Tibial nerve (tissue), 4 donors: ENCODE data around the gene DHCR7. TPM values are rescaled to one million over a fixed set of nuclear protein-coding genes. Genes with fewer than 3 reads are reported as not detected.

Experiments
- DNase-seq, 2 donors: peaks; one replicate each; pipeline ENCODE4 v3.0.0-alpha.2; 2019; ENCODE audit warnings: low spot score in 2 of 2
- H3K27ac ChIP-seq, 4 donors: fragments of 200-600 bp; sonication (generic) in 3 of 4; one replicate each; pipeline ENCODE4 v1.5.1; 2017 to 2019; ENCODE audit warnings: mild to moderate bottlenecking in 1 of 4
- H3K27me3 ChIP-seq, 2 donors: fragments of 200-600 bp; sonication (generic) in 1 of 2; one replicate each; pipeline versions ENCODE4 v1.5.1 to v1.6.0; 2017 to 2019
- H3K36me3 ChIP-seq, 3 donors: fragments of 200-600 bp; sonication (generic); one replicate each; pipeline ENCODE4 v1.5.1; 2018 to 2019
- H3K4me1 ChIP-seq, 4 donors: fragments of 200-600 bp; sonication (generic) in 3 of 4; one replicate each; pipeline ENCODE4 v1.5.1; 2017 to 2019
- H3K4me3 ChIP-seq, 4 donors: fragments of 200-600 bp; sonication (generic) in 3 of 4; one replicate each; pipeline ENCODE4 v1.5.1; 2017 to 2019; ENCODE audit warnings: mild to moderate bottlenecking in 1 of 4, moderate library complexity in 1 of 4
- H3K9me3 ChIP-seq, 4 donors: fragments of 200-600 bp; sonication (generic) in 3 of 4; one replicate each; pipeline ENCODE4 v1.5.1; 2017 to 2019
- EP300 ChIP-seq, 2 donors: sonication (generic); formaldehyde crosslinking; IDR thresholded peaks; one replicate each; pipeline ENCODE4 v1.6.1; 2017; ENCODE audit warnings: antibody characterized with exemption in 2 of 2, mild to moderate bottlenecking in 1 of 2
- POLR2A ChIP-seq, 2 donors: fragments of 450-650 bp; IDR thresholded peaks; one replicate each; pipeline ENCODE4 v1.6.1; 2017; ENCODE audit warnings: antibody characterized with exemption in 2 of 2, mild to moderate bottlenecking in 2 of 2, moderate library complexity in 2 of 2
- WGBS, 2 donors: methylation state at CpG; one replicate each; pipeline ENCODE4 v1.1.5; 2018; 5-methylcytosine and 5-hydroxymethylcytosine counted together
- total RNA-seq, 4 donors: library from RNA; depleted of rRNA; stranded (reverse); fragments of >200 nt; gene quantifications; one replicate each; pipeline ENCODE4 v1.1.0, GENCODE V29; 2016
- TF ChIP-seq, protein P1 (sequence below), 5 experiments: fragments of 200-600 bp in 3 of 5; fragments of 450-650 bp in 2 of 5; sonication (generic) in 3 of 5; IDR thresholded peaks; one replicate each; pipeline ENCODE4 v1.5.1; 2016 to 2019; ENCODE audit warnings: antibody characterized with exemption in 5 of 5, mild to moderate bottlenecking in 3 of 5, moderate library complexity in 2 of 5

DHCR7 gene
- total RNA-seq, 4 donors from 2014 or later: 10.3 to 17.3 (median 14.8) TPM

DNA sequence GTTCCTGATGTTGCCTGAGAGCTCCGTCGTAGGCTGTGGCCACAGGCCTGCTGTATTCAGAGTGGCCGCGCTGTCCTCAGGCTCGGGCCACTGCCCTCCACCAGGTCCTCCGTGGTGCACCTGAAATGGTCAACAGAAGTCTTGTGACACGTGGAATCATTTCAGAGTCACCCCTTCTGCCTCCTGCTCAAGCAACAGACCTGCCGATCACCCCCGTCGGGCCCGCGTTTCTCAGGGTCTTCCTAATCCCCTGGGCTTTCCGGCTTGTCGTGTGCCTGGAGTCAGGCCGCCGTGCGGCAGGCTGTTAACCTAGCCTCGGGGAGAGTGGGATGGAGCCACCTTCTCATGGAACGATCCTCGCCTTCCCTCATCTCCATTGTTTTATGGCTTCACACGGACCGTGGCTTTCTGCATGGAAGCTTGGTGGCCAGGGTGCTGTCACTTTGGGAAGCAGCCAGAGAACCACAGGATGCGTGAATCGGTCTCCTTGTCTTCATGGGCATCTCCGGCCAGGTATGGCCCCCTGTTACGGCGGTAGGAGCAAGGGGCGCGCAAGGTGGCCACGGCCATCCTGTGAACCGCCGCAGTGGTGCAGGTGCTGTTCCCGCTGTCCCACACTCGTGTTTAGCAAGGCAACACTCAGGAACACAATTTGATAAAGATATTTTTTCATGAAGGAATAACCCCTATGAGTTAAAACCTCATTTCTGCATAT is 28.9 kb upstream of the DHCR7 start:
- no peak for DNase-seq
- no peak for TF ChIP-seq POLR2A (IDR thresholded peaks at IDR 0.05)
- no peak for TF ChIP-seq EP300 (IDR thresholded peaks at IDR 0.05)
- TF ChIP-seq, protein P1, sequence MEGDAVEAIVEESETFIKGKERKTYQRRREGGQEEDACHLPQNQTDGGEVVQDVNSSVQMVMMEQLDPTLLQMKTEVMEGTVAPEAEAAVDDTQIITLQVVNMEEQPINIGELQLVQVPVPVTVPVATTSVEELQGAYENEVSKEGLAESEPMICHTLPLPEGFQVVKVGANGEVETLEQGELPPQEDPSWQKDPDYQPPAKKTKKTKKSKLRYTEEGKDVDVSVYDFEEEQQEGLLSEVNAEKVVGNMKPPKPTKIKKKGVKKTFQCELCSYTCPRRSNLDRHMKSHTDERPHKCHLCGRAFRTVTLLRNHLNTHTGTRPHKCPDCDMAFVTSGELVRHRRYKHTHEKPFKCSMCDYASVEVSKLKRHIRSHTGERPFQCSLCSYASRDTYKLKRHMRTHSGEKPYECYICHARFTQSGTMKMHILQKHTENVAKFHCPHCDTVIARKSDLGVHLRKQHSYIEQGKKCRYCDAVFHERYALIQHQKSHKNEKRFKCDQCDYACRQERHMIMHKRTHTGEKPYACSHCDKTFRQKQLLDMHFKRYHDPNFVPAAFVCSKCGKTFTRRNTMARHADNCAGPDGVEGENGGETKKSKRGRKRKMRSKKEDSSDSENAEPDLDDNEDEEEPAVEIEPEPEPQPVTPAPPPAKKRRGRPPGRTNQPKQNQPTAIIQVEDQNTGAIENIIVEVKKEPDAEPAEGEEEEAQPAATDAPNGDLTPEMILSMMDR (IDR thresholded peaks at IDR 0.05): no peak
- Histone ChIP-seq H3K9me3 (no peaks in the 10 kb centered on the region), H3K4me3 (no peak overlapping the region), H3K27me3 (no peaks in the 10 kb centered on the region), H3K4me1 (no peaks in the 10 kb centered on the region), H3K36me3 (peaks cover 2 to 100% (median 48%) of the 10 kb centered on the region in 3 donors), H3K27ac (no peak overlapping the region)
- 91 to 93% methylated on average over 33 to 34 of the region's 34 CpGs for WGBS, 2 donors

DNA sequence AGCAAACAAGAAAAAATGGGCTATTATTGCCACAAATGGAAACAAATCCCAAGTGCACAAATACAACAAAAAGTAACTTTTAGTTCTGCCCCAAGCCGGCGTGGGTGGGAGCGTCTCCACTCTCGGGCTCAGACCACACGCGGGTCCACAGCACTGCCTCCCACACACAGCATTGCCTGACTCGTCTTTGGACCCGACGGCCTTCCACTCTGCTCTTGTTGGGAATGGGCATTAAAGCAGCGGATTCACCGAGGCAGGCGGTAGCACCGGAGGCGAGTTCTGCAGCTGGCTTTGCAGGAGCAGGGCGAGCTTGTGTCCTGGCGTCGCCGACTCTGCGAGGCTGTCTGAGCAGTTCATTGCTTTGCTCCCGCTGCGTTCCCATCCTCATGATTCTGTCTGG is 27.8 kb upstream of the DHCR7 start:
- H3K36me3 ChIP-seq: peaks cover 2 to 100% (median 41%) of the 10 kb centered on the region in 3 donors
- no peak for DNase-seq
- no peaks in the 10 kb centered on the region for H3K4me1 ChIP-seq
- H3K4me3 ChIP-seq: no peak overlapping the region
- TF ChIP-seq EP300 (IDR thresholded peaks at IDR 0.05): no peak
- TF ChIP-seq, protein P1 (IDR thresholded peaks at IDR 0.05): no peak
- TF ChIP-seq POLR2A (IDR thresholded peaks at IDR 0.05): no peak
- 93% methylated on average over 21 of the region's 21 CpGs for WGBS, 2 donors
- H3K27ac ChIP-seq: no peak overlapping the region
- no peaks in the 10 kb centered on the region for H3K9me3 ChIP-seq
- H3K27me3 ChIP-seq: no peaks in the 10 kb centered on the region

DNA sequence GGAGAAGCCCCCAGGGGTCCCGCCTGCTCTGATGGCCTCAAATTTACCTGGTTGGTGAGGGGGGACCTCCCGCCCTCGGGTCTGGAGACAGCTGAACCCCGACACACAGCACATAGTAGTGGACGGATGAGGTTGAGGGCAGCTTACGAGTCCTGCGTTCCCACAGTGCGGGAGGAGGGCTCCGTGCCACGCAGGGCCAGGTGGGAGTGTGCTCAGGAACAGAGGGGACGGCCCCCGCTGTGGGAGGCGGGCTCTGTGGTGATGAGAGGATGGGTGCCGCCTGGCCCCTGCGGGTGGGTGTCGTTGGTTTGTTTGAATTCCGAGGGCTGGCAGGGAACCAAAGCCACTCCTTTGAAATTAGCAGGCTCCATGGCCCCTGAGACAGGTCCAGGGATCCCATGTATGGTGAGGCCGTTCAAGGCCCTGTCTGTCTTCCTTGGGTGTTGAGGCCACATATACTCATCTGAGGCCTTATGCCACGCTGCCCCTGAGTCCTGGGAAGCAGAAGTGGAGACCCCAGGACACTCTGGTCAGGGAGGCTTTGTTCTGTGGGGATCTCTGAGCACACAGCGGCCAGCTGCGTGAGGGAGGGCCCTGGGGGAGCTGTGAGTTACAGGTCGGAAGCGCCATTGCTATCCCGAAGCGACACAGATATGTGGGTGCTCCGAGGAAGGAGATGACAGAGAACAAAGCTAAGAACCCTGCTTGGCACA is 26.7 kb upstream of the DHCR7 start:
- Histone ChIP-seq H3K27ac (no peak overlapping the region), H3K4me3 (no peak overlapping the region), H3K36me3 (peaks cover 2 to 90% (median 38%) of the 10 kb centered on the region in 3 donors), H3K27me3 (no peaks in the 10 kb centered on the region), H3K9me3 (no peaks in the 10 kb centered on the region), H3K4me1 (no peaks in the 10 kb centered on the region)
- TF ChIP-seq POLR2A (IDR thresholded peaks at IDR 0.05) (no peak), EP300 (IDR thresholded peaks at IDR 0.05) (no peak)
- TF ChIP-seq, protein P1 (IDR thresholded peaks at IDR 0.05): no peak
- 89 to 92% methylated on average over 25 to 26 of the region's 26 CpGs for WGBS, 2 donors
- no peak for DNase-seq

- H3K9me3 ChIP-seq: no peaks in the 10 kb centered on the region
- H3K27ac ChIP-seq: no peak overlapping the region
- peaks cover 2 to 87% (median 38%) of the 10 kb centered on the region in 3 donors for H3K36me3 ChIP-seq
- no peaks in the 10 kb centered on the region for H3K27me3 ChIP-seq
- TF ChIP-seq EP300 (IDR thresholded peaks at IDR 0.05) (no peak), POLR2A (IDR thresholded peaks at IDR 0.05) (no peak)
- TF ChIP-seq, protein P1 (IDR thresholded peaks at IDR 0.05): no peak
- DNase-seq: no peak
- no peak overlapping the region for H3K4me3 ChIP-seq
- no peaks in the 10 kb centered on the region for H3K4me1 ChIP-seq
- 93 to 98% methylated on average over 22 to 23 of the region's 27 CpGs for WGBS, 2 donors
Measured at GRCh38 chr11:71474141-71474770, 26.1 kb upstream of the DHCR7 start.

GRCh38 chr11:71473793-71474080 is 25.5 kb upstream of the DHCR7 start:
- 93 to 95% methylated on average over 14 of the region's 14 CpGs for WGBS, 2 donors
- H3K27ac ChIP-seq: no peak overlapping the region
- no peaks in the 10 kb centered on the region for H3K4me1 ChIP-seq
- DNase-seq: no peak
- peaks cover 2 to 86% (median 36%) of the 10 kb centered on the region in 3 donors for H3K36me3 ChIP-seq
- H3K27me3 ChIP-seq: no peaks in the 10 kb centered on the region
- no peak overlapping the region for H3K4me3 ChIP-seq
- no peaks in the 10 kb centered on the region for H3K9me3 ChIP-seq
- TF ChIP-seq EP300 (IDR thresholded peaks at IDR 0.05) (no peak), POLR2A (IDR thresholded peaks at IDR 0.05) (no peak)
- TF ChIP-seq, protein P1 (IDR thresholded peaks at IDR 0.05): no peak
